ENCODE results near the gene TRIO.

The TRIO gene

GRCh38 chr5:14471507-14471906 is 328.4 kb downstream of the TRIO start:
- no peak for DNase-seq

GRCh38 chr5:14472986-14473567 is 329.9 kb downstream of the TRIO start:
- DNase-seq = peak; percentile 68

- DNase-seq = no peak
These were observed 331.9 kb downstream of the TRIO start for GRCh38 chr5:14475045-14475444.

GRCh38 chr5:14476786-14477435 is 333.8 kb downstream of the TRIO start:
- no peak for DNase-seq

GRCh38 chr5:14479143-14479696 is 336.1 kb downstream of the TRIO start:
- DNase-seq = no peak

GRCh38 chr5:14481349-14481748 is 338.2 kb downstream of the TRIO start:
- no peak for DNase-seq

- DNase-seq = no peak
These were observed 338.9 kb downstream of the TRIO start for GRCh38 chr5:14482085-14482484.

GRCh38 chr5:14483504-14484157 is 340.5 kb downstream of the TRIO start:
- DNase-seq = no peak

- no peak for DNase-seq
These were observed 343.3 kb downstream of the TRIO start for GRCh38 chr5:14486486-14486885.

- no peak for DNase-seq
These were observed 344.1 kb downstream of the TRIO start for GRCh38 chr5:14486996-14487896.

GRCh38 chr5:14487897-14488570 is 344.9 kb downstream of the TRIO start:
- DNase-seq = no peak

- no peak for DNase-seq
These were observed 345.6 kb downstream of the TRIO start for GRCh38 chr5:14488709-14489108.

GRCh38 chr5:14489643-14490042 is 346.5 kb downstream of the TRIO start:
- no peak for DNase-seq

- DNase-seq = no peak
These were observed 347.2 kb downstream of the TRIO start for GRCh38 chr5:14490309-14490711.

GRCh38 chr5:14491015-14491915 is 348.1 kb downstream of the TRIO start:
- no peak for DNase-seq

GRCh38 chr5:14492331-14492964 is 349.3 kb downstream of the TRIO start:
- DNase-seq = no peak

GRCh38 chr5:14495301-14495700 is 352.2 kb downstream of the TRIO start:
- DNase-seq = no peak

- no peak for DNase-seq
These were observed 354.2 kb downstream of the TRIO start for GRCh38 chr5:14497311-14497710.

- DNase-seq = peak; percentile 97
These were observed 358.5 kb downstream of the TRIO start for GRCh38 chr5:14501353-14502293.

- no peak for DNase-seq
These were observed 359.1 kb downstream of the TRIO start for GRCh38 chr5:14502294-14502690.

All from NCI-H748 treated with DMSO at 0.1 percent for 48 hours (cell line).